Measurements from ENCODE around the gene TSPAN4. TPM values are rescaled to one million over a fixed set of nuclear protein-coding genes. Genes with fewer than 3 reads are reported as not detected.

Gene TSPAN4
- total and polyA plus RNA-seq, 9 of the 15 experiments (the other 6 are each of a cell fraction or from before 2014, with no cell fraction given), result 0.07 to 31.0 (median 15.7) TPM

DNA sequence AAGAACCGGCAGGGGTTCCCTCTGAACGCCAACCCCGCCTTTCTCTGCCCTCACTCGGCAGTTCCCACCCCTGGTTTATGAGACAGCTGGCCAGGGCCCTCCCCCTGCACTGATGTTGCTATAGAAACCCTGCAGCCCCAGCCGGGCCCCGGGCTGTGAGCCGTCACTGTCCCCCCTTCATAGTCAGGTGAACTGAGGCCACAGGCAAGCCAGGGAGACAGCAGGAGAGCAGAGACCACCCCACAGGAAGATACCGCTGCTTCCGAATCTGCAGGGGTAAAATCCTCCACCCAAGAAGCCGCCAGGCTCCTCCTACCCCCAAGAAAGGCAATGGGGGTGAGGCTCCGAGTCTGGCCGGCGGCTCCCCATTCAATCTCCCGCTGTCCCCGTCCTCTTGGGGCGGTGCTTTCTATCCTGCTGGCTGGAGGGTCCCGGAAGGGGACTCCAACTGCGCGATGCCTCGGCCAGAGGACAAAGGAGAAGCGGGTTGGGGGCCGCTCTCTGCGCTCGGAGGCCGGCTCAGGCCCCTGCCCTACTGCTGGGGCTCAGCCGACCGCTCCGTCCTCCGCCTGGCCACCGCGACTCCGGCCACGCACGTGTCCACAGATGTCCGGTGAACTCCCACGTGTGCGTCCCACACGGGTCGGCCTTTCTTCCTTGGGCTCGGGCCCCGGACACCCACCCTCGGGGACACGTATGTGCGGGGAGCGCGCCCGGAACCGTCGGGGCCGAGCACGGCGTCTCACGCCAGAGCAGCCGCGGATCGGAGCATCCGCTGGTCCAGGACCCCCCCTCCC, 45.2 kb upstream of the TSPAN4 start (continued):
- TF ChIP-seq HDAC2 (IDR thresholded peaks at IDR 0.05) (peak; percentile 30; the same call in 1 of the 2 replicates), RBM22 (IDR thresholded peaks at IDR 0.05; ENCODE audit: low read depth, low read length, poor library complexity, severe bottlenecking) (peak; percentile 53), SPI1 (IDR thresholded peaks at IDR 0.05; ENCODE audit: borderline replicate concordance, low read depth, low read length) (0 out of 2 replicates have a peak, but pooled peaks have one; percentile 31), TRIM24 (IDR thresholded peaks at IDR 0.05) (no peak), POLR2AphosphoS2 (IDR thresholded peaks at IDR 0.05; ENCODE audit: low read length) (no peak), MAFK (IDR thresholded peaks at IDR 0.05; ENCODE audit: low read length) (no peak), GABPB1 (CRISPR knock-in tag; IDR thresholded peaks at IDR 0.05) (peak; percentile 57; the same call in 1 of the 2 replicates), ZFPM2 (CRISPR knock-in tag; IDR thresholded peaks at IDR 0.05) (no peak), NFRKB (IDR thresholded peaks at IDR 0.05; ENCODE audit: low read depth) (no peak), MBD2 (IDR thresholded peaks at IDR 0.05; ENCODE audit: borderline replicate concordance, low read depth) (no peak), ZNF175 (CRISPR knock-in tag; IDR thresholded peaks at IDR 0.05; ENCODE audit: low read depth) (no peak), ZNF551 (CRISPR knock-in tag; IDR thresholded peaks at IDR 0.05) (no peak), BRCA1 (IDR thresholded peaks at IDR 0.05) (no peak), BRCA1 (CRISPR knock-in tag; IDR thresholded peaks at IDR 0.05) (0 out of 2 replicates have a peak, but pooled peaks have one; percentile 45)
- TF ChIP-seq, protein P1, sequence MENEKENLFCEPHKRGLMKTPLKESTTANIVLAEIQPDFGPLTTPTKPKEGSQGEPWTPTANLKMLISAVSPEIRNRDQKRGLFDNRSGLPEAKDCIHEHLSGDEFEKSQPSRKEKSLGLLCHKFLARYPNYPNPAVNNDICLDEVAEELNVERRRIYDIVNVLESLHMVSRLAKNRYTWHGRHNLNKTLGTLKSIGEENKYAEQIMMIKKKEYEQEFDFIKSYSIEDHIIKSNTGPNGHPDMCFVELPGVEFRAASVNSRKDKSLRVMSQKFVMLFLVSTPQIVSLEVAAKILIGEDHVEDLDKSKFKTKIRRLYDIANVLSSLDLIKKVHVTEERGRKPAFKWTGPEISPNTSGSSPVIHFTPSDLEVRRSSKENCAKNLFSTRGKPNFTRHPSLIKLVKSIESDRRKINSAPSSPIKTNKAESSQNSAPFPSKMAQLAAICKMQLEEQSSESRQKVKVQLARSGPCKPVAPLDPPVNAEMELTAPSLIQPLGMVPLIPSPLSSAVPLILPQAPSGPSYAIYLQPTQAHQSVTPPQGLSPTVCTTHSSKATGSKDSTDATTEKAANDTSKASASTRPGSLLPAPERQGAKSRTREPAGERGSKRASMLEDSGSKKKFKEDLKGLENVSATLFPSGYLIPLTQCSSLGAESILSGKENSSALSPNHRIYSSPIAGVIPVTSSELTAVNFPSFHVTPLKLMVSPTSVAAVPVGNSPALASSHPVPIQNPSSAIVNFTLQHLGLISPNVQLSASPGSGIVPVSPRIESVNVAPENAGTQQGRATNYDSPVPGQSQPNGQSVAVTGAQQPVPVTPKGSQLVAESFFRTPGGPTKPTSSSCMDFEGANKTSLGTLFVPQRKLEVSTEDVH (IDR thresholded peaks at IDR 0.05; ENCODE audit: low read depth, partially characterized antibody), result no peak
- TF ChIP-seq, protein P2, sequence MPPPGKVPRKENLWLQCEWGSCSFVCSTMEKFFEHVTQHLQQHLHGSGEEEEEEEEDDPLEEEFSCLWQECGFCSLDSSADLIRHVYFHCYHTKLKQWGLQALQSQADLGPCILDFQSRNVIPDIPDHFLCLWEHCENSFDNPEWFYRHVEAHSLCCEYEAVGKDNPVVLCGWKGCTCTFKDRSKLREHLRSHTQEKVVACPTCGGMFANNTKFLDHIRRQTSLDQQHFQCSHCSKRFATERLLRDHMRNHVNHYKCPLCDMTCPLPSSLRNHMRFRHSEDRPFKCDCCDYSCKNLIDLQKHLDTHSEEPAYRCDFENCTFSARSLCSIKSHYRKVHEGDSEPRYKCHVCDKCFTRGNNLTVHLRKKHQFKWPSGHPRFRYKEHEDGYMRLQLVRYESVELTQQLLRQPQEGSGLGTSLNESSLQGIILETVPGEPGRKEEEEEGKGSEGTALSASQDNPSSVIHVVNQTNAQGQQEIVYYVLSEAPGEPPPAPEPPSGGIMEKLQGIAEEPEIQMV (tag; conservative IDR thresholded peaks at IDR 0.05; ENCODE audit: low read depth), result no peak
- TF ChIP-seq, protein P3, sequence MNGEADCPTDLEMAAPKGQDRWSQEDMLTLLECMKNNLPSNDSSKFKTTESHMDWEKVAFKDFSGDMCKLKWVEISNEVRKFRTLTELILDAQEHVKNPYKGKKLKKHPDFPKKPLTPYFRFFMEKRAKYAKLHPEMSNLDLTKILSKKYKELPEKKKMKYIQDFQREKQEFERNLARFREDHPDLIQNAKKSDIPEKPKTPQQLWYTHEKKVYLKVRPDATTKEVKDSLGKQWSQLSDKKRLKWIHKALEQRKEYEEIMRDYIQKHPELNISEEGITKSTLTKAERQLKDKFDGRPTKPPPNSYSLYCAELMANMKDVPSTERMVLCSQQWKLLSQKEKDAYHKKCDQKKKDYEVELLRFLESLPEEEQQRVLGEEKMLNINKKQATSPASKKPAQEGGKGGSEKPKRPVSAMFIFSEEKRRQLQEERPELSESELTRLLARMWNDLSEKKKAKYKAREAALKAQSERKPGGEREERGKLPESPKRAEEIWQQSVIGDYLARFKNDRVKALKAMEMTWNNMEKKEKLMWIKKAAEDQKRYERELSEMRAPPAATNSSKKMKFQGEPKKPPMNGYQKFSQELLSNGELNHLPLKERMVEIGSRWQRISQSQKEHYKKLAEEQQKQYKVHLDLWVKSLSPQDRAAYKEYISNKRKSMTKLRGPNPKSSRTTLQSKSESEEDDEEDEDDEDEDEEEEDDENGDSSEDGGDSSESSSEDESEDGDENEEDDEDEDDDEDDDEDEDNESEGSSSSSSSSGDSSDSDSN (IDR thresholded peaks at IDR 0.05; ENCODE audit: borderline replicate concordance in 1 of 2, low read depth in 2 of 2, low read length in 2 of 2), result no peak; a peak in 1 of 4 replicates
- TF ChIP-seq, protein P4, sequence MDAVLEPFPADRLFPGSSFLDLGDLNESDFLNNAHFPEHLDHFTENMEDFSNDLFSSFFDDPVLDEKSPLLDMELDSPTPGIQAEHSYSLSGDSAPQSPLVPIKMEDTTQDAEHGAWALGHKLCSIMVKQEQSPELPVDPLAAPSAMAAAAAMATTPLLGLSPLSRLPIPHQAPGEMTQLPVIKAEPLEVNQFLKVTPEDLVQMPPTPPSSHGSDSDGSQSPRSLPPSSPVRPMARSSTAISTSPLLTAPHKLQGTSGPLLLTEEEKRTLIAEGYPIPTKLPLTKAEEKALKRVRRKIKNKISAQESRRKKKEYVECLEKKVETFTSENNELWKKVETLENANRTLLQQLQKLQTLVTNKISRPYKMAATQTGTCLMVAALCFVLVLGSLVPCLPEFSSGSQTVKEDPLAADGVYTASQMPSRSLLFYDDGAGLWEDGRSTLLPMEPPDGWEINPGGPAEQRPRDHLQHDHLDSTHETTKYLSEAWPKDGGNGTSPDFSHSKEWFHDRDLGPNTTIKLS (IDR thresholded peaks at IDR 0.05; ENCODE audit: borderline replicate concordance, low read depth), result peak; percentile 53; the same call in 1 of the 2 replicates
- TF ChIP-seq, protein P5, sequence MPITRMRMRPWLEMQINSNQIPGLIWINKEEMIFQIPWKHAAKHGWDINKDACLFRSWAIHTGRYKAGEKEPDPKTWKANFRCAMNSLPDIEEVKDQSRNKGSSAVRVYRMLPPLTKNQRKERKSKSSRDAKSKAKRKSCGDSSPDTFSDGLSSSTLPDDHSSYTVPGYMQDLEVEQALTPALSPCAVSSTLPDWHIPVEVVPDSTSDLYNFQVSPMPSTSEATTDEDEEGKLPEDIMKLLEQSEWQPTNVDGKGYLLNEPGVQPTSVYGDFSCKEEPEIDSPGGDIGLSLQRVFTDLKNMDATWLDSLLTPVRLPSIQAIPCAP (CRISPR knock-in tag; IDR thresholded peaks at IDR 0.05; ENCODE audit: borderline replicate concordance), result no peak

All from K562 (cell line).